GM23248 (cell line): ENCODE measurements around the gene CNP.

Experiments
- EZH2 ChIP-seq: fragments of 200-600 bp; sonication (generic); IDR thresholded peaks from 2 replicates; pipeline ENCODE4 v1.6.1; 2018; ENCODE audit warnings: antibody characterized with exemption, mild to moderate bottlenecking; ENCODE audit not compliant: insufficient read depth, poor library complexity, severe bottlenecking
- EZH2phosphoT487 ChIP-seq: fragments of 200-600 bp; sonication (generic); IDR thresholded peaks from 2 replicates; pipeline ENCODE4 v1.6.1; 2018; ENCODE audit warnings: antibody characterized with exemption, moderate library complexity, mild to moderate bottlenecking, low read depth; ENCODE audit not compliant: insufficient read depth

DNA sequence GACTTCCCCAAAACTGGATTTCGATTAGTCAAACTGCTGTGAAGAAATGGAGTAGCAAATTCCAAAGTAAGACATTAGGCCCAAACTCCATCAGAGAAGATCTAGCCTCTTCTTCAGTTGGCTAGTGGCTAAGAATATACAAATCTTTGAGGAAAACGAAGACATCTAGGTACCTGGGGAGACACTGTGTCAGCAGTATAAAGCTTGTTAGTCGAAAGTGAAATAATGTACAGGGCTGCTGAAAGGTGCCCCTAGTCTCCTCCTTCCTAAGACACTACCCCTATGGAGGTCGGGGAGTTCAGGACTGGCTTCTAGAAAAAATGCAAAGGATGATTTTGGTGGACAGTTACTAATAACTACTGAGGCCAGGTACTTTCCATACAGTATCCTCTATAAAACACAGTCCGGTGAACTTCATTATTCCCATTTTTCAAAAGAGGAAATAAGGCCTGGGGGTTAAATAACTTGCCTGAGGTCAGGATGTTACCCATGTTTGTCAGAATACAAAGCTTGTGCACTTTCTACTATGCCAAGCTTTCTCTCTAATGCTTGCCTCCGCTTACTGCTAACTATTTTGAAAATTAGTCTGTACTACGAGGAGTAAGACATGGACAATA lies 35.7 kb downstream of the CNP start:
- TF ChIP-seq EZH2 (no peak), EZH2phosphoT487 (no peak)
